B cell (primary cell): ENCODE results near the gene LRRC32.

Experiments
- EZH2 ChIP-seq: IDR thresholded peaks from 2 replicates; pipeline ENCODE4 v1.6.1; 2012; ENCODE audit warnings: borderline replicate concordance, low read depth, mild to moderate bottlenecking, moderate library complexity, low read length; ENCODE audit not compliant: insufficient read depth, poor library complexity, severe bottlenecking
- TF ChIP-seq, protein P1 (sequence below): fragments of 200-600 bp; IDR thresholded peaks from one replicate; pipeline ENCODE4 v1.8.0; 2022; ENCODE audit warnings: antibody characterized with exemption, mild to moderate bottlenecking

DNA sequence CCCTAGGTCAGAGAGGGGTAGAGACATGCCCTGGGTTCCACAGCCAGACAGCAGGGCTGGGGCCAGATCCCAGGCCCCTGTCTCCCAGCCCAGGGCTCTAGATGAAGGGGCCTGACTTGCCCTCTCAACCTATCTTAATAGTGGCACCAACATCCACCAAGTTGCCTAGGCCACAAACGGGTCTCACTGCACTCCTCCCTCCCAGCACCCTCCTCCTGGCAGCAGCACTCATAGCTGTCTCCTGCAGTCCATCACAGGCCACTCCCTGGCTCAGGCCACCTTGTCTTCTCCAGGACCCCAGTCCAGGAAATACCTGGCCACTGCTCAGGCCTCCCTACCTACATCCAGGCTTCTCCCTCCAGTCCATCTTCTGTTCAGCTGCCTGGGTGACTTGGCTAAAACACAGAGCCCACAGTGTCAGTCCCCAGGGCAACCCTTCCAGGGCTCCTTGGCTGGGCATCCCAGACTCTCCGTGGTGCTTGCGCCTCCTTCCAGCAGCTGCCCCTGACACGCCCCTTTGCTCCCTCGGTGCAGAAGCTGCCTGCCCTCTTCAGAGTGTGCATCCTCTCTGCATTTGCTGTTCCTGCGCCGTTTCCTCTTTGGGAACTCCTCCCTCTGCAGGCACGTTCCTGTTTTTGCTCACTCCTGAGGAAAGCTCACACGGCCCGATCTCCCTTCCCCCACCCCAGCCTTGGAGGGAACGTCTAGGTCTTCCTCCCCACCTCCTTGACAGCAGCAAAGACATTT is 40.5 kb downstream of the LRRC32 start:
- TF ChIP-seq, protein P1, sequence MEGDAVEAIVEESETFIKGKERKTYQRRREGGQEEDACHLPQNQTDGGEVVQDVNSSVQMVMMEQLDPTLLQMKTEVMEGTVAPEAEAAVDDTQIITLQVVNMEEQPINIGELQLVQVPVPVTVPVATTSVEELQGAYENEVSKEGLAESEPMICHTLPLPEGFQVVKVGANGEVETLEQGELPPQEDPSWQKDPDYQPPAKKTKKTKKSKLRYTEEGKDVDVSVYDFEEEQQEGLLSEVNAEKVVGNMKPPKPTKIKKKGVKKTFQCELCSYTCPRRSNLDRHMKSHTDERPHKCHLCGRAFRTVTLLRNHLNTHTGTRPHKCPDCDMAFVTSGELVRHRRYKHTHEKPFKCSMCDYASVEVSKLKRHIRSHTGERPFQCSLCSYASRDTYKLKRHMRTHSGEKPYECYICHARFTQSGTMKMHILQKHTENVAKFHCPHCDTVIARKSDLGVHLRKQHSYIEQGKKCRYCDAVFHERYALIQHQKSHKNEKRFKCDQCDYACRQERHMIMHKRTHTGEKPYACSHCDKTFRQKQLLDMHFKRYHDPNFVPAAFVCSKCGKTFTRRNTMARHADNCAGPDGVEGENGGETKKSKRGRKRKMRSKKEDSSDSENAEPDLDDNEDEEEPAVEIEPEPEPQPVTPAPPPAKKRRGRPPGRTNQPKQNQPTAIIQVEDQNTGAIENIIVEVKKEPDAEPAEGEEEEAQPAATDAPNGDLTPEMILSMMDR = no peak
- no peak for TF ChIP-seq EZH2
